B cell (primary cell): ENCODE data around the gene POLDIP3.

Experiments
- EZH2 ChIP-seq: IDR thresholded peaks from 2 replicates; pipeline ENCODE4 v1.6.1; 2012; ENCODE audit warnings: borderline replicate concordance, low read depth, mild to moderate bottlenecking, moderate library complexity, low read length; ENCODE audit not compliant: insufficient read depth, poor library complexity, severe bottlenecking
- TF ChIP-seq, protein P1 (sequence below): fragments of 200-600 bp; IDR thresholded peaks from one replicate; pipeline ENCODE4 v1.8.0; 2022; ENCODE audit warnings: antibody characterized with exemption, mild to moderate bottlenecking

DNA sequence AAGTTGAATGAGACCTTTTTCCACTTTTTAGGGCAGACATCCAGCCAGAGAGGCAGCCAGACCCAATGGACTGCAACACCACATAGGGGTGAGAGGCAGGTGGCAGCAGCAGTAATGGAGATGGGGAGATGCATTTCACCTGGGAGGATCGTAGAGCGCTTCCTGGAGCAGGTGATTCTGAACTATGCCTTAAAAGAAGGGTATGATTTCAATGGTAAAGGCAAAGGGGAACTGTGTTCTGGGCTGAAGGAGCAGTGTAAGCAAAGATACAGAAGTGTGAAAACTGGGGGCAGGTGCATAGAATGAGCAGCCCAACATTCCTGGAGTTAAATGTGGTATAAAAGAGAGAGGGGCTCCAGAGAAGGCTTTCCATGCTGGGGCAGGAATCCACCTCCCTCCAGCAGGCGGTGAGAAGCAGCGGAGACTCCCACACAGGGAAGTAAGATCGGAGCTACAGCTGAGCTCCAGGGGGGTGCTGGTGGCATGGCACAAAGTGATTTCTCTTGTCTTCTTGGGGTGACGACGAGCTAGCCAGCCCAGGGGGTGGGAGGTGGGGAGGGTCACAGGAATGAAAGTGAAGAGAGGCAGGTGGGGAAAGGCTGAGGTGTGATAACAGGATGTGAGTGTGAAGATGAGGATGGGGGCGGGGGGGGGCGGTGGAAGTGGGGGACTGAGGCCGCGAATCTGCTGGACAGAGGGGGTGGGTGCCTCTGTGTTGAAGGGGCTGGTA lies 65.2 kb downstream of the POLDIP3 start:
- TF ChIP-seq, protein P1, sequence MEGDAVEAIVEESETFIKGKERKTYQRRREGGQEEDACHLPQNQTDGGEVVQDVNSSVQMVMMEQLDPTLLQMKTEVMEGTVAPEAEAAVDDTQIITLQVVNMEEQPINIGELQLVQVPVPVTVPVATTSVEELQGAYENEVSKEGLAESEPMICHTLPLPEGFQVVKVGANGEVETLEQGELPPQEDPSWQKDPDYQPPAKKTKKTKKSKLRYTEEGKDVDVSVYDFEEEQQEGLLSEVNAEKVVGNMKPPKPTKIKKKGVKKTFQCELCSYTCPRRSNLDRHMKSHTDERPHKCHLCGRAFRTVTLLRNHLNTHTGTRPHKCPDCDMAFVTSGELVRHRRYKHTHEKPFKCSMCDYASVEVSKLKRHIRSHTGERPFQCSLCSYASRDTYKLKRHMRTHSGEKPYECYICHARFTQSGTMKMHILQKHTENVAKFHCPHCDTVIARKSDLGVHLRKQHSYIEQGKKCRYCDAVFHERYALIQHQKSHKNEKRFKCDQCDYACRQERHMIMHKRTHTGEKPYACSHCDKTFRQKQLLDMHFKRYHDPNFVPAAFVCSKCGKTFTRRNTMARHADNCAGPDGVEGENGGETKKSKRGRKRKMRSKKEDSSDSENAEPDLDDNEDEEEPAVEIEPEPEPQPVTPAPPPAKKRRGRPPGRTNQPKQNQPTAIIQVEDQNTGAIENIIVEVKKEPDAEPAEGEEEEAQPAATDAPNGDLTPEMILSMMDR = no peak
- no peak for TF ChIP-seq EZH2
